ENCODE data around the gene GNG11. TPM values are rescaled to one million over a fixed set of nuclear protein-coding genes. Genes with fewer than 3 reads are reported as not detected.

Gene GNG11
- total and polyA plus RNA-seq, 3 donors from 2014 or later, result 3.9 to 11.7 (median 4.0) TPM

- Histone ChIP-seq H3K4me1 (no peaks in the 10 kb centered on the region), H3K27ac (peak overlapping the region; percentile 79 to 93), H3K9me3 (no peaks in the 10 kb centered on the region), H3K27me3 (no peaks in the 10 kb centered on the region), H3K4me3 (no peak overlapping the region), H3K36me3 (ENCODE audit: low read depth, missing control alignments) (no peaks in the 10 kb centered on the region)
- 36 to 52% methylated on average over 6 of the region's 6 CpGs for WGBS, 2 donors
- no peak for TF ChIP-seq CTCF (IDR thresholded peaks at IDR 0.05)
- TF ChIP-seq POLR2A (IDR thresholded peaks at IDR 0.05), result no peak
- intact Hi-C loops (cut with DNase I; ENCODE audit: low total_unique reads), result no loop called here
- no peak for DNase-seq
Observed at GRCh38 chr7:93920496-93921182, 896 bp upstream of the GNG11 start.

- Histone ChIP-seq H3K27ac (peak overlapping the region; percentile 79 to 93), H3K9me3 (no peaks in the 10 kb centered on the region), H3K4me1 (no peaks in the 10 kb centered on the region), H3K36me3 (ENCODE audit: low read depth, missing control alignments) (no peaks in the 10 kb centered on the region), H3K27me3 (no peaks in the 10 kb centered on the region), H3K4me3 (peak overlapping the region; percentile 62 to 67)
- intact Hi-C loops (cut with DNase I; ENCODE audit: low total_unique reads), result no loop called here
- TF ChIP-seq CTCF (IDR thresholded peaks at IDR 0.05) (no peak), POLR2A (IDR thresholded peaks at IDR 0.05) (no peak)
- no peak for DNase-seq
- WGBS, 2 donors, result 15 to 30% methylated on average over 8 of the region's 8 CpGs
Observed at GRCh38 chr7:93921186-93921585, 349 bp upstream of the GNG11 start.

GRCh38 chr7:93923296-93923695 is 1.8 kb downstream of the GNG11 start:
- Histone ChIP-seq H3K27ac (peak overlapping the region in 1 of 2 donors; percentile 7), H3K4me1 (no peaks in the 10 kb centered on the region), H3K9me3 (no peaks in the 10 kb centered on the region), H3K36me3 (ENCODE audit: low read depth, missing control alignments) (no peaks in the 10 kb centered on the region), H3K27me3 (no peaks in the 10 kb centered on the region), H3K4me3 (no peak overlapping the region)
- no peak for DNase-seq
- intact Hi-C loops (cut with DNase I; ENCODE audit: low total_unique reads), result no loop called here
- TF ChIP-seq POLR2A (IDR thresholded peaks at IDR 0.05) (no peak), CTCF (IDR thresholded peaks at IDR 0.05) (no peak)
- 27 to 39% methylated on average over 6 of the region's 6 CpGs for WGBS, 2 donors

- Histone ChIP-seq H3K27me3 (no peaks in the 10 kb centered on the region), H3K4me1 (no peaks in the 10 kb centered on the region), H3K36me3 (ENCODE audit: low read depth, missing control alignments) (no peaks in the 10 kb centered on the region), H3K27ac (peak overlapping the region in 1 of 2 donors; percentile 7), H3K4me3 (no peak overlapping the region), H3K9me3 (no peaks in the 10 kb centered on the region)
- DNase-seq, result no peak
- WGBS, 2 donors, result 10 to 23% methylated on average over 1 of the region's 1 CpG
- intact Hi-C loops (cut with DNase I; ENCODE audit: low total_unique reads), result no loop called here
- TF ChIP-seq CTCF (IDR thresholded peaks at IDR 0.05), result no peak
- no peak for TF ChIP-seq POLR2A (IDR thresholded peaks at IDR 0.05)
Observed at GRCh38 chr7:93923942-93924341, 2.4 kb downstream of the GNG11 start.

GRCh38 chr7:93926800-93927199 is 5.3 kb downstream of the GNG11 start:
- no peaks in the 10 kb centered on the region for H3K27me3 ChIP-seq
- no peak for DNase-seq
- H3K4me3 ChIP-seq, result no peak overlapping the region
- TF ChIP-seq CTCF (IDR thresholded peaks at IDR 0.05) (no peak), POLR2A (IDR thresholded peaks at IDR 0.05) (no peak)
- intact Hi-C loops (cut with DNase I; ENCODE audit: low total_unique reads), result no loop called here
- no peak overlapping the region for H3K27ac ChIP-seq
- no peaks in the 10 kb centered on the region for H3K36me3 ChIP-seq (ENCODE audit: low read depth, missing control alignments)
- no peaks in the 10 kb centered on the region for H3K9me3 ChIP-seq
- no peaks in the 10 kb centered on the region for H3K4me1 ChIP-seq
- WGBS, 2 donors, result 85 to 91% methylated on average over 1 of the region's 1 CpG

All from testis (tissue), 3 donors.